HG03457 (cell line): ENCODE results near the gene PPCDC.

Experiments
- ATAC-seq: cut with Tn5 transposase; IDR thresholded peaks from one replicate; pipeline ENCODE4 v1.9.1; 2021; ENCODE audit warnings: moderate number of reproducible peaks; ENCODE audit not compliant: unreplicated experiment

The PPCDC gene

DNA sequence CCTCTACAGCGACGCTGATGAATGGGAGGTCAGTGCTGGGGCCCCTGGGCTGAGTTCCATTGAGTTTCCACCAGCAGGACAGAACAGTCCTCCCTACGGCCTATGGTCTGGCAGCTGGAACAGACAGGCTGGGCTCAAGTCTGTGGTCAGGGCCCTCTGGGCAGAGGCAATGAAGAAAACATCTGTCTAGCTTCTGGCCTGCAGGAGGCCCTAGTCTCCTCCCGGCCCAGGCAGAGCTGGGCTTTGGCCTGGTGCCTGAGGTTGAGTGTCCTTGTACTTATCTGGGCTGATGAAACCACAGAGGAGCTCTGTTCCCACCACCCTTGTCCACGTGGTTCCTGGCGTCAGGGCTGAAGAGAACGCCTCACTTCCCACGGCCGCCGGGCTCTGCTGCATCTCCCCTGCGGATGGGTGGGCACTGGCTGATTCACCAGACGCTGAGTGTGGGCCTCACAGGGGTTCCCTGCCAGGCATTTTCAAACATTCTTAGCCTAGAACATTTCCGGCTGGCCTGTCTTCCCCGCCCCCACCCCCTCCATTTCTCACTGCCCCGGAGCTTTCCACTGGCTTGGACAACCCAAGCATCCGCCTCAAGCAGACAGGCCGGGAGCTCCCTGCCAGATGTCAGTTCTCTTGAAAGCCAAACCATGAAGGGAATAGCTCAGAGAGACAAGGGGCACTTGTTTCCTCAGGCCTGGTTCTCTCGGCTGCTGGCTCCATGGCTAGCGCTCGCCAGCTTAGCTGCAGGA, 20.3 kb downstream of the PPCDC start:
- ATAC-seq, result peak; percentile 28

DNA sequence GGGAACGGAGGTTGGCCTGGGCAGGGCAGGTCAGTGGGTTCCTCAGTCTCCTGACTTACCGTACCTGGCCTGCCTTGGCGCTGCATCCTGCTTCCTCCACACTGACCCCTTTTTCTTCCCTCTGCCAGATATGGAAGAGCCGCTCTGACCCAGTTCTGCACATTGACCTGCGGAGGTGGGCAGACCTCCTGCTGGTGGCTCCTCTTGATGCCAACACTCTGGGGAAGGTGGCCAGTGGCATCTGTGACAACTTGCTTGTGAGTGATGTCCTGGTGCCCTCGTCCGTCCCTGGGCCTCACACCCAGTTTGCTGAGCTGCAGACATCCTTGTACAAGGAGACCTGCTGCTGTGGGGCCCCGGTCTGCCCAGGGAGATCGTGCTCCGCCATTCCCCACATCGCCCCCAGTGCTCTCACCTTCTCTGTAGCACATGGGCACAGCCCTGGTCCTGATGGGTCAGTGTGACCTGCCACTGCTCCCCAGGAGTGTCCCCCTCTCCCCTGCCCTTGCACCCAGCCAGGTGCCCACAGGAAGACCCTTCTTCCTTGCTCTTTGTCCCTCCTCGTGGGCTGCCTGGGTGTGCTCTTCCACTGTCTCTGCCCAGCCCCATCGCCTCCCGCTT, 21.0 kb downstream of the PPCDC start:
- ATAC-seq, result no peak

DNA sequence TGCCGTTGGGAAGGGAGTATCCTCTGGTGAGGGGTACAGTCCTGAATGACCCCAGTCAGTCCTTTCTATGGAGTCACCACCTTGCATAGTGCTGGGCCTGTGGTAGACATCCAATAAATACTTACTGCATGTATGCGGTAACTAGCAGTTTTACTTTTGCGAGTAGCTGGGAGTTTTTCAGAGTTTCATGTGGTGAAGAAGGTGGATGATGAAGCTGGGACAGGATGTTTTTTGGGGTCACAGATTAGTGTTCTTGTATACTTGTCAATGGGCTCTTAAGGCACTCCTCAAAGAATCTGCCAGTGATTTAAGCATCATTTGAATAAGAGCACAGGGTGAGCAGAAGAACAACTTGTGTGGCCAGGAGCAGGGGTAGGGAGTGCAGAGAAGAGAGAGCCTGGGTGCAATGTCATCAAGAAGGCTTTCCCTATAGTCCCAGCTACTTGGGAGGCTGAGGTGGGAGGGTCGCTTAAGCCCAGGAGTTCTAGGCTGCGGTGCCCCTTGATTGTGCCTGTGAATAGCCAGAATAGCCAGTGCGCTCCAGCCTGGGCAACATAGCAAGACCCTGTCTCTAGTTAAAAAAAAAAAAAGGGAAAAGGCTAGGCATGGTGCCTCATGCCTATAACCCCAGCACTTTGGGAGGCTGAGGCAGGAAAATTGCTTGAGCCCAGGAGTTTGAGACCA, 22.1 kb downstream of the PPCDC start:
- ATAC-seq, result no peak

DNA sequence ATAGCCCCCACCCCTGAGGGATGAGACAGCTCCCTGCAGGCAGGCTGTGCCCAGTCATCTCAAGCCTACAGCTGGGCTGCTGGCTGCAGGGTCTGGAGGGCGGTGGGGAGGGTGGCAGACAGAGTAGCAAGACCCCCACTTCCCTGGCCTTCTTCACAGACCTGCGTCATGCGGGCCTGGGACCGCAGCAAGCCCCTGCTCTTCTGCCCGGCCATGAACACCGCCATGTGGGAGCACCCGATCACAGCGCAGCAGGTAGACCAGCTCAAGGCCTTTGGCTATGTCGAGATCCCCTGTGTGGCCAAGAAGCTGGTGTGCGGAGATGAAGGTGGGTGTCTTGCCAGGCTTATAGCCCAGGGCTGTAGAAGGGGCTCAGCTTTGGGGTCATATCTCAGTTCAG, 25.0 kb downstream of the PPCDC start:
- ATAC-seq, result no peak

DNA sequence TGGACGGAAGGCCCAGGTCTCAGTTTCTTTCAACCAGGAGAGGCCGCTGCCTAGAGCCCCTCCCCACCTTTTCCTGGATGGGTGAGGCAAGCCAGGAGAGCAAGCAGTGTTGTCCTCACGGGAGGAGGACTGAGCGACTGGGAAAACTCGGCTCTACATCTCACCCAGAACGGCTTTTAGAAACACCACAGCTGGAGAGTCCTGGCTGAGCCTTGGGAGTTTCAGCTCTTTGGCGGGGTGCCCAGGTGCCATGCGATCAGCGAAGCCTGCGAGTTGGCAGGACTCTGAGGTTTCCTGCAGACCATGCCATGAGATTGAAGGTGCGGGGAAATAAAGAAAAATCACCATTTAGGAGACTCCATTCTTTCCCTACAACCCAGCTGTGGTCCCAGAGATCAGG, 26.0 kb downstream of the PPCDC start:
- no peak for ATAC-seq

DNA sequence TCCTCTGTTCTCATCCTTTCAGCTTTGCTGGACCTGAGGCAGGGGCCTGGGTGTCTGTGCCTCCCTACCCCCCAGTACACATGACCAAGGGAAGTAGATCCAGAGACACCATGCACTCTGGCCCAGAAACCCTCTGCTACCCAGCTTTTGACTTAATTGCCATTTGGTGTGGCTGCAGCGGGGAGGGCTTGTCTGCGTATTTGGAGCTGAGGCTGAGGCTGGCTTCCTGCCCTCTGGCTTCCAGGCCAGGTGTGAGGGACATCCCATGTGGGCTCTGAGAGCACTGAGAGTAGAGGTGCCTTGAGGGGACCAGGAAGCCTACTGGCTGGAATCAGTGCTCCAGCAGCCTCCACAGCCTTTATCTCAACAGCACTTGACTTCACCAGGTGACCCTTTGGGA, 26.9 kb downstream of the PPCDC start:
- no peak for ATAC-seq

DNA sequence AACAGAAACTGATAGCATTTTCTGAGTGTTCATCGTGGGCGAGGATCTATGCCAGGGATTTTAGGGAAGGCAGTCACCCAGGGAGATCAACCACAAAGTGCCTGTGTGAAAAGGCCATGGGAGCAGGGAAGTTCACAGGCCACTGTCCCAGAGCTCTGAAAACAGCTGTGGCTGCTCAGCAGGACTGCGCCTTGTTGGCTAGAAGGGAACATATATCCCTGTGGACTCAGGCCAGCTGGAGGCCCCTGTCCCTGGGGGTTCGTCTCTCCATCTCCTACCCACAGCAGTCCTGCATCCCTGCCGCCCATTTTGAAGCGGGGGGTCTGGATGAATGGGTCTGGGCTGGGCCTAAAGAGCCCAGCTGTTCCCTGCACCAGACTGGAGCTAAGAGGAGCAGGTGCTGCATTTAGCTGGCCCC, 27.8 kb downstream of the PPCDC start:
- ATAC-seq, result no peak

DNA sequence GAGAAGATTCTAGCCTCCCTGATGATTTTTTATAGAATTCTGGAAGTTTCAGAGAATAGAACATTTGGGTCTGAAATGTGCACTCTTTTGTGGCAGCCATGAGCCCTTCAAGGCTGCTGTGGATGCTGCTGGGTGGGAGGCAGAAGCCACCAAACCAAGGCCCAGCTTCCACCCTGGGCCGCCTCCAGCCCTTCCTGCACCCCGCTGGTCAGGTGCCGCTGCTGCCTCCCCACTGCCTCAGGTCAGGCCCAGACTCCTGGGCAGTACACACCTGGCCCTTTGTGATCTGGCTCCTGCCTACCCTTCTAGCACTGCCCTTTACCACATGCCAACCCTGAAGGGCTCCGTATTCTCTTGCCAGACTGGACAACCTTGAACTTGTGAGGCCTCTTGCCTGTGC, 28.3 kb downstream of the PPCDC start:
- no peak for ATAC-seq

DNA sequence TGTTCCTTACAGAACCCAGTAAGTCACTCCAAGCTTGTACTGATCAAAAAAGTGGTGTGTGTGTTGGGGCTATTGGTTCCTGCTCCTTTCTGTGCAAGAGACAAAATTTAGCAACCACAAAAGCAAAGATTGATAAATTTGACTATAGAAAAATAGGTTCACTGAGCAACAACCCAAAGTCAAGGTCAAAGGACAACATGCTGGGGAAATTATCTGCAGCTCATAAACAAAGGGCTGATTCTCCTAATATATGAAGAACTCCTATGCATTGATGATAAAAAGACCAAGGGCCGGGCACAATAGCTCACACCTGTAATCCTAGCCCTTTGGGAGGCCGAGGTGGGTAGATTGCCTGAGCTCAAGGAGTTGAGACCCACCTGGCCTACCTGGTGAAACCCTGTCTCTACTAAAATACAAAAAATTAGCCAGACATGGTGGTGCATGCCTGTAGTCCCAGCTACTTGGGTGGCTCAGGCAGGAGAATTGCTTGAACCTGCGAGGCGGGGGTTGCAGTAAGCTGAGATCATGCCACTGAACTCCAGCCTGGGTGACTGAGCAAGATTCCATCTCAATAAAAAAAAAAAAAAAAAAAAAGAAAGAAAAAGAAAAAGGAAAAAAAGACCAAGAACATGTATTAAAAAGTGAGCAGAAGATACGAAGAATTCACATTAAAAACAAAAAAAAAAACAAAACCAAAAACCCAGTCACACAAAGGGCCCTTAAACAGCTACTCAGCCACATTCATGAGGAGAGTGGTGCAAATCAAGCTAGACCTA, 29.8 kb downstream of the PPCDC start:
- no peak for ATAC-seq

DNA sequence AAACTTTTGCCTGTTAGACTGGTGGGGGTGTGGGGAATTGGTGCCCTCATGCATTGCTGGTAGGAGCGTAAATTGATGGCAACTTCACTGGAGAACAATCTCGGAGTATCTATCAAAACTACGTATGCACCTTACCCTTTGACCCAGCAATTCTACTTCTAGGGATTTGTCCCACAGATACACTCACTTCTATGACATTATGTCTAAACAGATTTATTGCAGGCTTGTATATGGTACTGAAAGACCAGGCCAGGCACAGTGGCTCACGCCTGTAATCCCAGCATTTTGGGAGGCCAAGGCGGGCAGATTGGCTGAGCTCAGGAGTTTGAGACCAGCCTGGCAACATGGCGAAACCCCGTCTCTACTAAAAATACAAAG, 30.3 kb downstream of the PPCDC start:
- ATAC-seq, result no peak

DNA sequence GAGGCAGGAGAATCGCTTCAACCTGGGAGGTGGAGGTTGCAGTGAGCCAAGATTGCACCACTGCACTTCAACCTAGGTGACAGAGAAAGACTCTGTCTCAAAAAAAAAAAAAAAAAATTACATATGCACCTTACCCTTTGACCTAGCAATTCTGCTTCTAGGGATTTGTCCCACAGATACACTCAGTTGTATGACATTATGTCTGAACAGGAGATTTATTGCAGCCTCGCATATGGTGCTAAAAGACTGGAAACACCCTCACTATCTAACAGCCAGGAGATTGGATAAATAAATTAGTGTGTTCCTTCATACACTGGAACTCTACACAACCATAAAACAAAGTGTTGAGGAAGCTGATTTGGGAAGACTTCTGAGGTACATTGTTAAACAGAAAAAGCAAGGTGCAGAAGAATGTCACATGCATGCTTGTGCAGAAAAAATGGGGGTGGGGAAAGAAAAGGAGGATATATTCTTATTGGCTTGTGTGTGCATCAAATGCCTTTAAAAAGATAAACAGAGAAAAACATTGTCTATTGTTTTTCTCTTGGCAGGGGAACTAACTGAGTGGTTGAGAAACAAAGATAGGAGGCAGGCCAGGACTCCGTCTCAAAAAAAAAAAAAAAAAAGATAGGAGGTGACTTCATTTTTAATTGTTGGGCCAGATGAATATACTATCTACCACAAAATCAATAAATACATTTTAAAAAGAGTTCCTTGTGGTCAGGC, 30.9 kb downstream of the PPCDC start:
- ATAC-seq, result no peak

DNA sequence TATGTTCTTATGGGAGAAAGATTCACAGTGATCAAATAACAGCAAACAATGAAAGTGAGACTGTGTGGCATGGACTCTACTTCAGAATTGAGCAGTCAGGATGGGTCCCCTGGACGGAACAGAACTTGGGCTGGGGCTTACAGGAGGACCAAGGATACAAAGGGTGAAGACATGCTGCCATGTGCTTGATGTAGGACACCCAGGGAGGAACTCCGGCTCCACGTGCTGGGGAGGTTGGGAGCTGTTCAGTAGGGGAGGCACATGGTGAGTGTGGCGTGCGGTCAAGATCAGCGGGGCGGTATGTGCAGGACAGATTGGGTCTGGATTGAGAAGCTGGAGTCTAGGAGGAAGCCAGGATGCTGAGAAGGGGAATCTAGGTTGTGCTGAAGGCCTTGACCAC, 32.6 kb downstream of the PPCDC start:
- ATAC-seq, result no peak

DNA sequence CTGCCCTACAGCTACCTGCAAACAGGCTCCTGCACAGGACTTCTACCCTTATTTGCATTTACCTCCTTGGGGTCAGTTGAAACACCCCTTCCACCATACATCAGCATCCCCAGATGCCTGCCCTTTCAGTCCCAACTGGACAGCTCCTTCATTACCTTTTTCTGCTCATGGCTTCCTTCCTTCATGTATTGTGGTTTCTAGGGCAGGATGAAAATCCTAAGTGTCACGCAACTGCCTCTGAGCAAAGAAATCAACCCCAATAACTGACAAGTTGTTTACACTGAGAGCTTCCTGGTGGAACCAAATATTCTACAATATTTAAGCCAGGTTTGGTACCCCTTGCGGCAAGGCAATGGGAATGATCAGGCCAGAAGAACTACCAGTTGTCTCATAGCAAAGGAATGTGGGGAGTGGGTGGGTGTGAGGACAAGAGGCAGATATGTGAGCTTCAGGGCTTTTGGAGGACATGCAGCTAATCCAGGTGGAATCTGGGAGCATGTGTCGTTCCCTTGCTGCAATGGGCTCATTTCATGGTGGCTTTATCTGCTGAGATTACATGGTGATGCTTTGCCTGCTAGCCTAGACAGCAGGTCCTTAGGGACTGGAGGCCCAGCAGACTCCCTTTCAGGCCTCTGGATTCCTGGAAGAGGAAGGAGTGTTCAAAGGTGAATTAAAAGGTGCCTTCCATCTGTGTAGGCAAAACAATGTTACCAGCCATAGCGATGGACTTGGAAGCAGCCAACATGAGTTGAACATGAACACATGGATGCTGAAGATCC, 34.9 kb downstream of the PPCDC start:
- no peak for ATAC-seq

DNA sequence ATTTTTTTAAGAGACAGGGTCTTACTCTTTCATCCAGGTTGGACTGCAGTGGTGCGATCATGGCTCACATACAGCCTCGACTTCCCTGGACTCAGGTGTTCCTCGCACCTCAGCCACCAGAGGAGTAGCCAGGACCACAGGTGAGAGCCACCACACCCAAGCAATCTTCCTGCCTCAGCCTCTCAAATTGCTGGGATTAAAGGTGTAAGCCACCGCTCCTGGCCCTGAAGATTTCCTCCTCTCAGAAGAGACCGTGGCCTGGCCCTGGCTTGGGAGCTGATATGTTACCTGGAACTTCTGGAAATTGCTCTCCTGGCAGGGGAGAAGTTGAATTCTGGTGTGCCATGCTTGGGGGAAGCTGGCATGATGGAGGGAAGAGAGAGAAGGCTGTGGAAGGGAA, 36.2 kb downstream of the PPCDC start:
- ATAC-seq, result no peak

DNA sequence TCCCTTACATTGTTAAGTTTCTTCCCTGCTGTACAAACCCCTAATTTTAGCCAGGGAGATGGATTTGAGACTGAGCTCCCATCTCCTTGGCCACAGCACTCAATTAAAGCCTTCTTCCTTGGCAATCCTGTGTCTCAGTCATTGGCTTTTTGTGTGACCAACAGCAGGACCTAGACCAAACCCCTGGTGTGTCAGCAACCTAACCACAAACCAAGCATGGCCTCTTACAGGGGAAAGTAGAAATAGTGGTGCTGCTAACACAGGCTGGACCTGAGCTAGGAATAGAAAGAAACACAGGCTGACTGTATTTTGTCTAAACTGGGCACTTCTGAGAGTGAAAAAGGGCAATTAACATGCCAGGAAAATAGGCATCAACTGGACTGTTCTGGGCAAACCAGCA, 37.9 kb downstream of the PPCDC start:
- no peak for ATAC-seq

DNA sequence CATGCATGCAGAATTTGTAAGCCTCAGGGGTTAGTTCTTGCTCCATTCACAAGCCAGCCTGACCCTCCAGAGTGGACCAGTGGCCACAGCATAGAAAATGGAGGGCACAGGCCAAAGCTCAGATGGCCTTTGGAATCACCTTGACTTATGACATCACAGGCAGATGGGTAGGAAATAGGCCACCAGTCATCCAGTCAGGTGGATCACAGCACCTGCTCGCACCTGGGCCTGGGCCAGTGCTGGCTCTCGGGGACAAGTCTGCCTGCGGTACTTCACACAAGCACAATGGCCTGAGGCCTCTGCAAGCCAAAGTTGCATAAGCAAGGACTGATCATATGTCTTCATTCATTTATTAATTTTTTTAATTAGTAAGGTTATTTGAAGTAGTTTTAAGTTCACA, 39.3 kb downstream of the PPCDC start:
- no peak for ATAC-seq

DNA sequence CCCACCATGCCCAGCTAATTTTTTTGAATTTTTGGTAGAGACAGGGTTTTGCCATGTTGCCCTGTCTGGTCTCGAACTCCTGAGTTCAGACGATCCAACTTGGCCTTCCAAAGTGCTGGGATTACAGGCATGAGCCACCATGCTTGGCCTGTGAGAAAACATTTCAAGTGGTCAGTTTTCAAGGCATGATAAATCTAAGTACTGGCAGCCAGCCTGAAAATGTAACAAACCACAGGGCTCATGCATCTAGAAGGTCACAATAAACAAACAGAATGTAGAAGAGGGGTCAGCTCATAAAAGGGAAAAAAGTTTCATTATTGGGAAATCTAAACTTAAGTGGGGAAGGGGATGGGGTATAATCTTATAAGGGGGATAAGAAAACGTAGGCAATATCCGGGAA, 39.9 kb downstream of the PPCDC start:
- ATAC-seq, result no peak

DNA sequence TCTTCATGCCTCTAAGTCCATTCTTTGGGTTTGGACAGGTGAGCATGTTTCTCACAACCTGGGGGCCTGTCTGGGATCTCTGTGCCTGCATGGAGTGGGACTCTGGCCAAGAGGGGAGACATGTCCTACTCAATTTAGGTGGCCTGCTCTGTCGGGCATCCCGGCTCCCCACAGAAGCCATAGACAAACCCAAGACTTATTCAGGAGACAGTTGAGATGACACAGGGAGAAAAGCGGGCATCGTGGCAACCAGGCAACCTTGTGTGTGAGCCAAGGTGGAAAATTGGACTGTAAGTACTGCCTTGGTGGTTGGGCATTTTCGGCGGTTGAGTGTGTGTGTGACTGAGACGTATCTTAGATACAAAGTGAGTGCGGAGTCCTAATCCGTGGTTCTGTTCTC, 40.5 kb downstream of the PPCDC start:
- ATAC-seq, result no peak

DNA sequence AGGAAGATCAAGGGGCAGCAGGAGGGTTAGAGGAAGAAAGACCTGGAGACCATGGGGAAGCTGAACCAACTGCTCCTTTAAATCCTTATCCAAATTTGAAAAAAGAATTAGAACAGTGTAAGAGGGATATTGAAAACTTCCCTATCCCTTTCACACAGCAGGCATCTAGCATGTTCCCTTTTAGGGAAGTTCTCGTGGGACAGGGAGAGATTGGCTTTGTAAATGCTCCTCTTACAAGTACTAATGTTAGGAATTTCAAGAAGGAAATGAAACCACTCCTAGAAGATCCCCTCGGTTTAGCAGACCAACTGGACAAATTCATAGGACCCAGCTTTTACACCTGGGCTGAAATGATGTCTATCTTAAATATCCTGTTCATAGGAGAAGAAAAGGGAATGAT, 41.5 kb downstream of the PPCDC start:
- ATAC-seq, result no peak

DNA sequence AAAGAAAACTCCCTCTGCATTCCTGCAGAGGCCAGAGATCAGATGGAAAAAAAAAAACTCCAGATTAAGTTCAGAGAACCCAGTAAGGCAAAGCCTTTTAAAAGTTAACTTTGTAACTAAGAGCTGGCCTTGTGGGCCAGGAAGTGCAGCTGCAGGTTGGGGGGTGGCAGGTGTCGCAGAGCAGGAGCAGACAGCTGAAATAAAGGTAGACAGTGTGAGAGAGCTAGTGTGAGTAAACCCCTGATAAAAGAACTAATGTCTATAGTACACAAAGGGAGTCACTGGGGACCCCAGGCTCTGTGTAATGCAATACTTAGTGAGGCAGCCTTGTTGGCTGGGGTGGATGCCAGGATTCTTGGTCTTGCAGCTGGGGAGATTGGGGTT, 42.1 kb downstream of the PPCDC start:
- no peak for ATAC-seq
